HG02970 (cell line): Measurements from ENCODE around the gene GBP1.
"Not testable (repeated sequence)": the region's sequence is repeated elsewhere in the genome, so short reads cannot be mapped to it uniquely, and the experiment has no call there.

Source experiments
- ATAC-seq: cut with Tn5 transposase; IDR thresholded peaks from one replicate; pipeline ENCODE4 v1.9.1; 2021; ENCODE audit warnings: mild to moderate bottlenecking, moderate library complexity, moderate number of reproducible peaks; ENCODE audit not compliant: unreplicated experiment, low FRiP score

The GBP1 gene

GRCh38 chr1:89065079-89065868 lies at the start of gene GBP1:
GBP1 (minus strand) TSS chr1:89065208; CDS start chr1:89063234, 1,974 bp downstream.
- peak; percentile 51 for ATAC-seq

DNA sequence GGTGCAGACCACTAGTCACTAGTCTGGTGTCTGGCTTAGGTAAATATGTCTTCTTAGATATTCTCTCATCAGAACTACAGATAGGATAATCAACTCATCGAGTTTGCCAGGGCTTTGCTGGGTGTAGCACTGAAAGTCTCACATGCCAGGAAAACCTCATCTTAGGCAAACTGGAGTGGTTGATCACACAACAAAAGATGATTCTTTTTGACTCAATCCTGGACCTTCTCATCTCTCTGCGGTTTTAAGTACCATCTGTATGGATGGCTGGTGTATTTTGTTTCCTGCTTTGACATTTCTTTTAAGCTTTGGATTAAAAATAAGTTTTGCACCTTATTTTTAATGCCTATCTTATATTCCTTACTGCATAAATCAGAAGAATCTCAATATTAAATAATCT lies 49.7 kb upstream of the GBP1 start:
- ATAC-seq: no peak

DNA sequence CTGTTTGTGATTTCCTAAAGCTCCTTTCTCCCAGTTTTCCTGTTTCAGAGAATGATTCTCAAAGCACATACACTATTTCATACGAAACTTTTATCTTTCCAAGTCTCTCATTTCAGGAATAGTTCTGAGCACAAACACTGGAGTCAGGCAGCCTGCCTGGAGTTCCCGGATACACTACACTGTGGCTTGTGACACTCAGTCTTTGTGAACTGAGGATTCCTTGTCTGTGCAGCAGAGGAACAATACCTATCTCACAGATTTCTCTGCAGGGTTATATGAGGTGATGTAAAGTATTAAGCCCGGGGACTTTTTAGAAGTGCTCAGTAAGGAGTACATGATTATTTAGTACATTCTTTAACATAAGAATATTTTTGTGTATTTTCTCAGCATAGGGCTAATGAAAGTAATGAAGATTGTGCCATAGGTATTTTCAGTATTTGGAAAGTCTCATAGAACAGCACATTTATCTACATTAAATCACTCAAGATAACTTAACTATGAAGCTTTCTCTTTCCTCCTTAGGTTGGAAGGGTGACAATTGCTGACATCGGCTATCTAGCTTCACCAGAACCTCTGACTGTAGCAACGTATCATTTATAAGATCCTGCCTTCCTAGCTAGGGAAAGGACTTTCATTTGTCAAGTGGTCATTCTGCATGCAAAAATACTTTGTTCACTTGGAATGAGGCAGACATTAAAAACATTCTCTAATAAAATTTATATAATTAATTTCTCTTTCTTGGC lies 48.0 kb upstream of the GBP1 start:
- ATAC-seq: no peak

- no peak for ATAC-seq
These were observed 39.7 kb upstream of the GBP1 start for GRCh38 chr1:89104687-89105086.

GRCh38 chr1:89104147-89104546 lies 39.1 kb upstream of the GBP1 start:
- ATAC-seq: no peak

- no peak for ATAC-seq
These were observed 37.0 kb upstream of the GBP1 start for GRCh38 chr1:89102021-89102420.

GRCh38 chr1:89100412-89100811 lies 35.4 kb upstream of the GBP1 start:
- no peak for ATAC-seq

DNA sequence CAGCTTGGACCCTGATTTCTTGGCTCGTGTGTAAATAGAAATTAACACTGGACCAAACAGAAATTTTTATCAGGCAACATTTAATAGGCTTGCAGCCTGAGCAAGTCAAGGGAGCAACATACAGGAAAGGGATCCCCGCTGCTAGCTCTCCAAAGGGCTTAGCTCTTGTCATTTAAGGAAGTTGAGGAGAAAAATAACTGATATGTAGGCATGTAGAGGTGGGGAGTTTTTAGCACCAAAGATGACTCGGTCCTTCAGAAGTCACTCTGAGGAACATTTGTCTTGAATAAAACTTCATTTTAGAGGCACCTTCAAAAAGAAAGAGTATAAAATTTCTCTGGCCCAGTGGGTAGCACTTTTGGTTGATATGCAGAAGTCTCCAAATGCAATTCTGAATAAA lies 33.8 kb upstream of the GBP1 start:
- ATAC-seq: no peak

GRCh38 chr1:89095737-89096136 lies 30.7 kb upstream of the GBP1 start:
- ATAC-seq: no peak

- no peak for ATAC-seq
These were observed 25.0 kb upstream of the GBP1 start for GRCh38 chr1:89089962-89090361.

GRCh38 chr1:89088572-89088971 lies 23.6 kb upstream of the GBP1 start:
- no peak for ATAC-seq

GRCh38 chr1:89087241-89087640 lies 22.2 kb upstream of the GBP1 start:
- ATAC-seq: no peak

DNA sequence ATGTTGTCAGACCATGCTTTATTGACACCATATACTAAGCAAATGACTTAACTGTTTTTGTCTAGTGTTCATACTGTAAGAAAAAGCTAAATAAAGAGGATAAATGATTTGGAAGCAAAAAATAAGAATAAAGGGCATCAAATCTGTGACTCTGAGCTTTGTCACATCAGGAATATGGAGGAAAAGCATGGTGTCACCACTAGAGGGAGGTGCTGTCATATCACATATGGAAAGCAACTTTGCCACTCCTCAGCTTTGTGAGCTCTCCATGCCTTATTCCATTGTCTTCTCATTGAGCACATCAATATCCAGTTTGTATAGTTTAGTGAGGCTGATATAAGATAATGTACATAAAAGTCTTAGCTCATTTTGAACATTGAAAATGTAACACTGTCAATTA lies 20.8 kb upstream of the GBP1 start:
- no peak for ATAC-seq

DNA sequence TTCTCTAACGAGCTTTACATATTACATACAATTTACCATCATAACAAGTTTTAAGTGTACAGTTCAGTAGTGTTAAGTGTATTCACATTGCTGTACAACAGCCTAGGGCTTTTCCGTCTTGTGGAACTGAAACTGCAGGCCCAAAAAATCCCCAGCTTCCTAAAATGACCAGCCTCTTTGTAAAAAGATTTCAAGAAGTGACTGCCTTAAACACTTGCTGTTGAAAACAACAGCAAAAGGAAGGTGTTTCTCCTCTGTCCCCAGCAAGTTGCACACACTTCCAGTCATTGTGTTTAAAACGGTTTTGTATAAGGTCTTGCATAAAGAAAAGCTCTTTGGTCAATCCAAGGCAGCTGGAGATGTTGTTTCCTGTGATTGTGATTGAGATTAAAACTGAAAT lies 16.0 kb upstream of the GBP1 start:
- ATAC-seq: no peak

DNA sequence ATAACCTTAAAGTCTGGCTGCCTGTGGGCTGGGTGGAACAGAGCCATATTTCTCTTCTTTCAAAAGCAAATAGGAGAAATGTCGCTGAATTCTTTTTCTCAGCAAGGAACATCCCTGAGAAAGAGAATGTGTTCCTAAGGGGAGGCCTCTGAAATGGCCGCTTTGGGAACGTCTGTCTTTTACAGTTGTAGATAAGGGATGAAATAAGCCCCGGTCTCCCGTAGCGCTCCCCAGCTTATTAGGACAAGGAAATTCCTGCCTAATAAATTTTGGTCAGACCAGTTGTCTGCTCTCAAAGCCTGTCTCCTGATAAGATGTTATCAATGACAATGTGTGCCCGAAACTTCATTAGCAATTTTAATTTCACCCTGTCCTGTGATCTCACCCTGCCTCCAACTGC lies 15.1 kb upstream of the GBP1 start:
- not testable (repeated sequence) for ATAC-seq

GRCh38 chr1:89072466-89073065 lies 7.6 kb upstream of the GBP1 start:
- ATAC-seq: not testable (repeated sequence)

- no peak for ATAC-seq
These were observed 5.5 kb upstream of the GBP1 start for GRCh38 chr1:89070509-89070908.

DNA sequence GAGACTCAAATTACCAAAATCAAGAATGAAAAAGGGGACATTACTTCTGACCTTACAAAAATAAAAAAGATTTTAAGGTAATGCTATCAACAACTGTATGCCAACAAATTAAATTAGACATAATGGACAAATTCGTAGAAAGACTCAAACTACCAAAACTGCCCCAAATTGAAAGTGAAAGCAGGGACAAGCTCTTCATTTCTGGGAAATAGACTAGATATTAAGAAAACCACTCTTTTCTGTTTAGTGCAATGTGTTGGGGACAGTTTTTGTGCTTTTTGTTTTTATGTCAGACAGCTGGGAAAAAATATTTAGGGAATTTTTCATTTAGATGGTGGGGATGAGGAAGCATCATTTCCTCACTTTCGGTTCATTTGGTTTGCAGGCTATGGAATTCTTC lies 4.9 kb upstream of the GBP1 start:
- no peak for ATAC-seq

DNA sequence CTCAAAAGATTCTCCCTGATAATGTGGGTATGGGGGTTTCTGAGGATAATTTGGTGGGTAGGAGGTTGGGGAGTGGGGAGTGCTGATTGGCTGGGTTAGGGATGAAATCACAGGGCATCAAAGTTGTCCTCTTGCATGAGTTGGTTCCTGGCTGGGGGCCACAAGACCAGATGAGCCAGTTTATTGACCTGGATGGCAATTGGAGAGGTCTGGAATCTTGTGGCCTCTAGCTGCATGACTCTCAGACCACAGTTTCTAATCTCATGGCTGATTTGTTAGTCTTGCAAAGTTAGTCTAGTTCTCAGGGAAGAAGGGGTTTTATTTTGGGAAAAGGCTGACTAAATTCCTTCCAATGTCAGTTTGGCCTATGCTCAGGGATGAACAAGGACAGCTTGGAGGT lies 3.3 kb upstream of the GBP1 start:
- ATAC-seq: no peak

DNA sequence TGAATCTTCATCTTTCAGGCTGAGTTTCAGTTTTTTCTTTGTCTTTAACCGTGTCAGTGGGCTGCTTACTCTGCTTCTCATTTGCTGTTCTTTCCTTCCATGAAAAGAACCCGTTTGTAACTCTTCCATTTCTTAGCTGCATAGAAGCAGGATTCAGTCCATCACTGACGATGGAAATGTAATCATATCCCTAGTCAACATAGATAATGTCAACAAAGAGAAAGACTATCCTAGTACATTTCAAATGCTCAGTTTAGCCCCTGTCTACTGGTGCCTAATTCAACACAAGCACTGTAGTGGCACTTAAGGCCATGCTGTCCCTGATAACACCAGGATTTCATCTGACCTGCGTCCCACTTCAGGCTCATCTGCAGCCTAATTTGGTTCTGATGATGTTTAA lies 376 bp downstream of the GBP1 start:
- ATAC-seq: peak; percentile 17

- no peak for ATAC-seq
These were observed 1.9 kb downstream of the GBP1 start for GRCh38 chr1:89063094-89063493.

GRCh38 chr1:89060091-89060490 lies 4.9 kb downstream of the GBP1 start:
- ATAC-seq: no peak
